Measurements from ENCODE around the gene BCAP31.
A peak's percentile ranks its signal among the peaks of the same experiment; 100 is the strongest.
"Not testable (repeated sequence)": the region's sequence is repeated elsewhere in the genome, so short reads cannot be mapped to it uniquely, and the experiment has no call there.

The BCAP31 gene

GRCh38 chrX:153732401-153732800, 8.2 kb upstream of the BCAP31 start:
- Histone ChIP-seq H3K27ac (ENCODE audit: low read depth in 2 of 2, low read length in 2 of 2) (peak overlapping the region in 1 of 2 donors; percentile 28), H3K4me3 (ENCODE audit: low read length in 2 of 2) (no peak overlapping the region), H3K9ac (ENCODE audit: low read depth in 1 of 2, low read length in 2 of 2) (no peak overlapping the region), H3K36me3 (ENCODE audit: control insufficient read depth in 2 of 2, insufficient read depth in 2 of 2, low read length in 2 of 2) (no peaks in the 10 kb centered on the region), H3K27me3 (ENCODE audit: control insufficient read depth in 2 of 2, insufficient read depth in 2 of 2, low read length in 2 of 2) (no peaks in the 10 kb centered on the region), H3K9me3 (ENCODE audit: control insufficient read depth in 2 of 2, low read length in 2 of 2) (peaks cover 0 to 4% of the 10 kb centered on the region in 2 donors), H3K4me1 (ENCODE audit: control insufficient read depth in 2 of 2, insufficient read depth in 2 of 2, low read length in 2 of 2) (peaks cover 8 to 9% of the 10 kb centered on the region in 2 donors)

- H3K27ac ChIP-seq (ENCODE audit: low read depth in 2 of 2, low read length in 2 of 2), result peak overlapping the region in 1 of 2 donors; percentile 28
- H3K27me3 ChIP-seq (ENCODE audit: control insufficient read depth in 2 of 2, insufficient read depth in 2 of 2, low read length in 2 of 2), result no peaks in the 10 kb centered on the region
- no peak overlapping the region for H3K9ac ChIP-seq (ENCODE audit: low read depth in 1 of 2, low read length in 2 of 2)
Observed at GRCh38 chrX:153731845-153732215, 7.6 kb upstream of the BCAP31 start.

GRCh38 chrX:153731117-153731844, 7.1 kb upstream of the BCAP31 start:
- Histone ChIP-seq H3K27ac (ENCODE audit: low read depth in 2 of 2, low read length in 2 of 2) (no peak overlapping the region), H3K4me1 (ENCODE audit: control insufficient read depth in 2 of 2, insufficient read depth in 2 of 2, low read length in 2 of 2) (peaks cover 19 to 20% of the 10 kb centered on the region in 2 donors)

More at GRCh38 chrX:153731845-153732215, 7.6 kb upstream of the BCAP31 start:
- Histone ChIP-seq H3K9me3 (ENCODE audit: control insufficient read depth in 2 of 2, low read length in 2 of 2) (peaks cover 0 to 4% of the 10 kb centered on the region in 2 donors), H3K4me3 (ENCODE audit: low read length in 2 of 2) (no peak overlapping the region), H3K36me3 (ENCODE audit: control insufficient read depth in 2 of 2, insufficient read depth in 2 of 2, low read length in 2 of 2) (no peaks in the 10 kb centered on the region), H3K4me1 (ENCODE audit: control insufficient read depth in 2 of 2, insufficient read depth in 2 of 2, low read length in 2 of 2) (peaks cover 14 to 15% of the 10 kb centered on the region in 2 donors)

GRCh38 chrX:153730115-153730514, 5.9 kb upstream of the BCAP31 start:
- not testable (repeated sequence) for H3K9me3 ChIP-seq (ENCODE audit: control insufficient read depth in 2 of 2, low read length in 2 of 2); H3K36me3 ChIP-seq (ENCODE audit: control insufficient read depth in 2 of 2, insufficient read depth in 2 of 2, low read length in 2 of 2); H3K4me3 ChIP-seq (ENCODE audit: low read length in 2 of 2); H3K27ac ChIP-seq (ENCODE audit: low read depth in 2 of 2, low read length in 2 of 2); H3K9ac ChIP-seq (ENCODE audit: low read depth in 1 of 2, low read length in 2 of 2); H3K27me3 ChIP-seq (ENCODE audit: control insufficient read depth in 2 of 2, insufficient read depth in 2 of 2, low read length in 2 of 2)
- H3K4me1 ChIP-seq (ENCODE audit: control insufficient read depth in 2 of 2, insufficient read depth in 2 of 2, low read length in 2 of 2), result peaks cover 30% of the 10 kb centered on the region in 2 donors

More at GRCh38 chrX:153731117-153731844, 7.1 kb upstream of the BCAP31 start:
- no peaks in the 10 kb centered on the region for H3K36me3 ChIP-seq (ENCODE audit: control insufficient read depth in 2 of 2, insufficient read depth in 2 of 2, low read length in 2 of 2)
- no peak overlapping the region for H3K9ac ChIP-seq (ENCODE audit: low read depth in 1 of 2, low read length in 2 of 2)
- H3K9me3 ChIP-seq (ENCODE audit: control insufficient read depth in 2 of 2, low read length in 2 of 2), result peaks cover 0 to 4% of the 10 kb centered on the region in 2 donors
- H3K4me3 ChIP-seq (ENCODE audit: low read length in 2 of 2), result no peak overlapping the region
- no peaks in the 10 kb centered on the region for H3K27me3 ChIP-seq (ENCODE audit: control insufficient read depth in 2 of 2, insufficient read depth in 2 of 2, low read length in 2 of 2)

GRCh38 chrX:153728951-153729631, 4.9 kb upstream of the BCAP31 start:
- Histone ChIP-seq H3K4me1 (ENCODE audit: control insufficient read depth in 2 of 2, insufficient read depth in 2 of 2, low read length in 2 of 2) (peaks cover 30 to 32% of the 10 kb centered on the region in 2 donors), H3K27ac (ENCODE audit: low read depth in 2 of 2, low read length in 2 of 2) (no peak overlapping the region), H3K27me3 (ENCODE audit: control insufficient read depth in 2 of 2, insufficient read depth in 2 of 2, low read length in 2 of 2) (no peaks in the 10 kb centered on the region), H3K36me3 (ENCODE audit: control insufficient read depth in 2 of 2, insufficient read depth in 2 of 2, low read length in 2 of 2) (no peaks in the 10 kb centered on the region), H3K4me3 (ENCODE audit: low read length in 2 of 2) (no peak overlapping the region), H3K9me3 (ENCODE audit: control insufficient read depth in 2 of 2, low read length in 2 of 2) (peaks cover 0 to 4% of the 10 kb centered on the region in 2 donors), H3K9ac (ENCODE audit: low read depth in 1 of 2, low read length in 2 of 2) (no peak overlapping the region)

GRCh38 chrX:153728095-153728494, 3.9 kb upstream of the BCAP31 start:
- Histone ChIP-seq H3K9me3 (ENCODE audit: control insufficient read depth in 2 of 2, low read length in 2 of 2) (peaks cover 0 to 4% of the 10 kb centered on the region in 2 donors), H3K27me3 (ENCODE audit: control insufficient read depth in 2 of 2, insufficient read depth in 2 of 2, low read length in 2 of 2) (no peaks in the 10 kb centered on the region), H3K36me3 (ENCODE audit: control insufficient read depth in 2 of 2, insufficient read depth in 2 of 2, low read length in 2 of 2) (no peaks in the 10 kb centered on the region), H3K27ac (ENCODE audit: low read depth in 2 of 2, low read length in 2 of 2) (peak overlapping the region in 1 of 2 donors; percentile 85), H3K4me1 (ENCODE audit: control insufficient read depth in 2 of 2, insufficient read depth in 2 of 2, low read length in 2 of 2) (peaks cover 32 to 33% of the 10 kb centered on the region in 2 donors), H3K9ac (ENCODE audit: low read depth in 1 of 2, low read length in 2 of 2) (peak overlapping the region in 1 of 2 donors; percentile 32), H3K4me3 (ENCODE audit: low read length in 2 of 2) (no peak overlapping the region)

GRCh38 chrX:153727123-153727931, 3.1 kb upstream of the BCAP31 start:
- H3K4me1 ChIP-seq (ENCODE audit: control insufficient read depth in 2 of 2, insufficient read depth in 2 of 2, low read length in 2 of 2), result peaks cover 40% of the 10 kb centered on the region in 2 donors
- peak overlapping the region in 1 of 2 donors; percentile 37 for H3K4me3 ChIP-seq (ENCODE audit: low read length in 2 of 2)
- peak overlapping the region; percentile 16 to 32 for H3K9ac ChIP-seq (ENCODE audit: low read depth in 1 of 2, low read length in 2 of 2)
- peak overlapping the region; percentile 59 to 85 for H3K27ac ChIP-seq (ENCODE audit: low read depth in 2 of 2, low read length in 2 of 2)
- H3K9me3 ChIP-seq (ENCODE audit: control insufficient read depth in 2 of 2, low read length in 2 of 2), result peaks cover 0 to 4% of the 10 kb centered on the region in 2 donors
- H3K27me3 ChIP-seq (ENCODE audit: control insufficient read depth in 2 of 2, insufficient read depth in 2 of 2, low read length in 2 of 2), result no peaks in the 10 kb centered on the region
- no peaks in the 10 kb centered on the region for H3K36me3 ChIP-seq (ENCODE audit: control insufficient read depth in 2 of 2, insufficient read depth in 2 of 2, low read length in 2 of 2)

GRCh38 chrX:153726286-153727122, 2.3 kb upstream of the BCAP31 start:
- no peaks in the 10 kb centered on the region for H3K27me3 ChIP-seq (ENCODE audit: control insufficient read depth in 2 of 2, insufficient read depth in 2 of 2, low read length in 2 of 2)
- no peaks in the 10 kb centered on the region for H3K36me3 ChIP-seq (ENCODE audit: control insufficient read depth in 2 of 2, insufficient read depth in 2 of 2, low read length in 2 of 2)
- H3K9me3 ChIP-seq (ENCODE audit: control insufficient read depth in 2 of 2, low read length in 2 of 2), result no peaks in the 10 kb centered on the region
- peaks cover 40 to 42% of the 10 kb centered on the region in 2 donors for H3K4me1 ChIP-seq (ENCODE audit: control insufficient read depth in 2 of 2, insufficient read depth in 2 of 2, low read length in 2 of 2)
- H3K27ac ChIP-seq (ENCODE audit: low read depth in 2 of 2, low read length in 2 of 2), result peak overlapping the region; percentile 59 to 85
- peak overlapping the region; percentile 16 to 63 for H3K9ac ChIP-seq (ENCODE audit: low read depth in 1 of 2, low read length in 2 of 2)
- peak overlapping the region in 1 of 2 donors; percentile 37 for H3K4me3 ChIP-seq (ENCODE audit: low read length in 2 of 2)

GRCh38 chrX:153725832-153726285, 1.7 kb upstream of the BCAP31 start:
- peaks cover 40 to 42% of the 10 kb centered on the region in 2 donors for H3K4me1 ChIP-seq (ENCODE audit: control insufficient read depth in 2 of 2, insufficient read depth in 2 of 2, low read length in 2 of 2)
- no peaks in the 10 kb centered on the region for H3K27me3 ChIP-seq (ENCODE audit: control insufficient read depth in 2 of 2, insufficient read depth in 2 of 2, low read length in 2 of 2)
- no peak overlapping the region for H3K4me3 ChIP-seq (ENCODE audit: low read length in 2 of 2)
- H3K9me3 ChIP-seq (ENCODE audit: control insufficient read depth in 2 of 2, low read length in 2 of 2), result no peaks in the 10 kb centered on the region
- peaks cover 0 to 1% of the 10 kb centered on the region in 2 donors for H3K36me3 ChIP-seq (ENCODE audit: control insufficient read depth in 2 of 2, insufficient read depth in 2 of 2, low read length in 2 of 2)
- peak overlapping the region in 1 of 2 donors; percentile 16 for H3K9ac ChIP-seq (ENCODE audit: low read depth in 1 of 2, low read length in 2 of 2)
- peak overlapping the region; percentile 59 to 85 for H3K27ac ChIP-seq (ENCODE audit: low read depth in 2 of 2, low read length in 2 of 2)

Data from mucosa of rectum (tissue), 2 donors.